ENCODE measurements around the gene SIGLEC1. TPM values are rescaled to one million over a fixed set of nuclear protein-coding genes. Genes with fewer than 3 reads are reported as not detected.

Gene SIGLEC1
- total and polyA plus RNA-seq, 2 of the 8 experiments (the other 6 are each of a cell fraction or from before 2014, with no cell fraction given) = 0.02 TPM; not detected in 1

DNA sequence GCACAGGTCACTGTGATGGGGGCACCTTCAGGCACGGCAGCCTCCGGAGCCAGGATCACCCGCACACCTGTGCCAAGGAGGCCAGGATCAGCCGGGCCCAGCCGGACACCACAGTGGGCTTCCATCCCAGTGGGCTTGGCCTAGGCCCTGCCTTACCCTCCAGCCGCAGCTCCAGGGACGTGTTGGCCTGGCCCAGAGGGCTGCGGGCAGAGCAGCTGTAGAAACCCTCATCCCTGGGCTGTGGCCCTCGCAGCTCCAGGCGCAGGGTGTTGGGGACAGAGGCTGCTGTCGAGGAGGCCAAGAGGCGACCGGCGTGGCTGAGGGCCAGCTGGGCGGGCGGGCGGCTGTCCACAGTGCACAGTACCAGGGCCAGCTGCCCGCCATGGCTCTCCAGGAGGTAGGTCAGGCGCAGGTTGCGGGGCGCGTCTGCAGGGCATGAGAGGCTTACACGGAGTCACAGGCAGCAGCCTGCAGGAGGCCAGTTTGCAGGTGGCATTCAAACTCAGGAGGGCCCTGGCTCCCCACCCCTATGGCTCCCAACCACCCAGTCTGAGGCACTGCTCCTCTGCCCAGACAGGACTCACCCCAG lies 19.6 kb downstream of the SIGLEC1 start:
- no peak overlapping the region for H3K18ac ChIP-seq (ENCODE audit: extremely low read depth, low read length)
- no peak overlapping the region for H3K14ac ChIP-seq (ENCODE audit: insufficient read length)
- no peak overlapping the region for H3K23ac ChIP-seq (ENCODE audit: insufficient read length)
- H4K91ac ChIP-seq (replicated peaks; ENCODE audit: insufficient read length, low read length) = no peak overlapping the region
- H3K4me2 ChIP-seq (ENCODE audit: insufficient read depth in 1 of 2, low read depth in 2 of 2, low read length in 2 of 2) = no peak overlapping the region
- no peak overlapping the region for H3K56ac ChIP-seq (replicated peaks; ENCODE audit: insufficient read length, low read depth, low read length)
- peaks cover 4 to 6% of the 10 kb centered on the region in 2 experiments; a peak in 2 of 4 replicates for H3K9me3 ChIP-seq (ENCODE audit: insufficient read depth in 2 of 2, low read depth in 1 of 2, low read length in 1 of 2)
- H3K23me2 ChIP-seq (ENCODE audit: low read depth, low read length) = no peaks in the 10 kb centered on the region
- FAIRE-seq = no peak
- no peak overlapping the region for H3K4me3 ChIP-seq (ENCODE audit: extremely low read depth in 1 of 4, insufficient read depth in 2 of 4, low read depth in 3 of 4, low read length in 4 of 4)
- no peak overlapping the region; the same call in 1 of the 2 replicates for H4K8ac ChIP-seq (ENCODE audit: extremely low read depth, insufficient read depth, low read length)
- ChIA-PET CTCF (ENCODE audit: partially characterized antibody) (interaction anchor here (42.0 to 45.1 kb wide), 2 partner anchors 6 to 8 kb away, joined by 1432 read pairs; partner anchors contain the start of genes ADAM33 and SIGLEC1), POLR2A (ENCODE audit: partially characterized antibody) (interaction anchor here (0.6 kb wide), 1 partner anchor 85 kb away, joined by 3 read pairs; no protein-coding TSS in a partner anchor)
- H3K27me3 ChIP-seq (replicated peaks in 1 of 4; ENCODE audit: control insufficient read depth in 3 of 4, extremely low read depth in 1 of 4, insufficient read depth in 3 of 4, low read length in 3 of 4) = no peaks in the 10 kb centered on the region
- no peaks in the 10 kb centered on the region for H3K79me2 ChIP-seq (ENCODE audit: control insufficient read depth in 1 of 2, insufficient read depth in 2 of 2, low read length in 2 of 2)
- H3K27ac ChIP-seq (ENCODE audit: low read depth, low read length) = no peak overlapping the region
- H3K4ac ChIP-seq (replicated peaks; ENCODE audit: insufficient read length, low read depth, low read length) = no peak overlapping the region
- H3K4me1 ChIP-seq (replicated peaks in 1 of 4; ENCODE audit: control insufficient read depth in 3 of 4, insufficient read depth in 4 of 4, low read length in 3 of 4) = peaks cover 0 to 1% (median 0%) of the 10 kb centered on the region in 4 experiments; a peak in 1 of 7 replicates
- H2AFZ ChIP-seq (ENCODE audit: low read length) = no peak overlapping the region
- 87% methylated on average over 18 of the region's 23 CpGs; no CpG with 5 or more reads in 1 of the 2 experiments for WGBS, 2 experiments (ENCODE audit: extremely low coverage in 1 of 2, insufficient coverage in 1 of 2, insufficient read length in 1 of 2, insufficient replicate concordance in 2 of 2, low coverage in 1 of 2, low lambda C conversion rate in 2 of 2, missing lambda C conversion rate in 1 of 2)
- no peak overlapping the region for H2AK5ac ChIP-seq (ENCODE audit: low read depth, low read length)
- H4K5ac ChIP-seq (ENCODE audit: insufficient read length, low read depth, low read length) = no peak overlapping the region
- H3K9ac ChIP-seq (replicated peaks in 1 of 4; ENCODE audit: extremely low read depth in 1 of 4, low read depth in 3 of 4, low read length in 3 of 4) = no peak overlapping the region
- no peak for DNase-seq (ENCODE audit: low read depth in 1 of 2, low spot score in 2 of 2)
- H2BK20ac ChIP-seq (ENCODE audit: low read length) = no peak overlapping the region
- H3K36me3 ChIP-seq (ENCODE audit: control insufficient read depth in 2 of 4, insufficient read depth in 4 of 4, low read length in 3 of 4) = no peaks in the 10 kb centered on the region
- H2BK120ac ChIP-seq (replicated peaks; ENCODE audit: low read depth, low read length) = no peak overlapping the region
- no peak overlapping the region for H2BK12ac ChIP-seq (ENCODE audit: low read depth, low read length)
- H3K79me1 ChIP-seq (ENCODE audit: low read depth, low read length) = no peaks in the 10 kb centered on the region
- no peak overlapping the region for H2BK15ac ChIP-seq (ENCODE audit: low read length)
- H2BK5ac ChIP-seq (ENCODE audit: low read depth, low read length) = no peak overlapping the region
- H4K20me1 ChIP-seq (replicated peaks in 1 of 2; ENCODE audit: control insufficient read depth in 1 of 2, insufficient read depth in 2 of 2, low read length in 2 of 2) = no peaks in the 10 kb centered on the region
- no peak for TF ChIP-seq HDAC2 (IDR thresholded peaks at IDR 0.05; ENCODE audit: borderline replicate concordance in 1 of 2, low read depth in 2 of 2, low read length in 2 of 2)
- TF ChIP-seq TAF1 (IDR thresholded peaks at IDR 0.05; ENCODE audit: low read depth, low read length) = no peak

Data from H1 (cell line).